GM18505 (cell line): ENCODE results near the gene PGRMC2.
"Not testable (repeated sequence)": the region's sequence is repeated elsewhere in the genome, so short reads cannot be mapped to it uniquely, and the experiment has no call there.

ENCODE experiments used
- ATAC-seq: cut with Tn5 transposase; IDR thresholded peaks from one replicate; pipeline ENCODE4 v1.9.1; 2021; ENCODE audit not compliant: unreplicated experiment
- POLR2A ChIP-seq: IDR thresholded peaks from 4 replicates; pipeline ENCODE4 v1.6.1; 2011; ENCODE audit warnings: borderline replicate concordance; ENCODE audit not compliant: insufficient read depth, insufficient read length; ENCODE audit errors: extremely low read depth

The PGRMC2 gene

GRCh38 chr4:128271551-128271950 lies 16.1 kb downstream of the PGRMC2 start:
- no peak for TF ChIP-seq POLR2A
- ATAC-seq: no peak

DNA sequence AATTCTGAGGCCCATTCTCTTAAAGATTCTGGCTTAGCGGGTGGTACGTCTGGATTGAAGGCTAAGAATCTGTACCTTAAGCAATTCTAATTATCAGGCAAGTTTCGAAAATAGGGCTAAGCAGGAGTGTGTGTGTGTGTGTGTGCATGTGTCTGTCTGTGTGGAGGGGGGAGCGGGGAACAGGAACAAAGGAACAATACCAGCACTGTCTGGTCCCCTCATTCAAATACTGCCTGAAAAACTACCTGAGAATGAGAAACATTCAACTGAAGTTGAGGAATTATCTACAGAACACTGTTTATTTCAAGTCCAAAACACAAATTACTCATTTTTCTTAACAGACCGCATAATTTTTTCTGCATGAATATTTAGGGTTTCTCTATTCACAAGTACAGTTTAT lies 18.6 kb downstream of the PGRMC2 start:
- TF ChIP-seq POLR2A: no peak
- no peak for ATAC-seq

DNA sequence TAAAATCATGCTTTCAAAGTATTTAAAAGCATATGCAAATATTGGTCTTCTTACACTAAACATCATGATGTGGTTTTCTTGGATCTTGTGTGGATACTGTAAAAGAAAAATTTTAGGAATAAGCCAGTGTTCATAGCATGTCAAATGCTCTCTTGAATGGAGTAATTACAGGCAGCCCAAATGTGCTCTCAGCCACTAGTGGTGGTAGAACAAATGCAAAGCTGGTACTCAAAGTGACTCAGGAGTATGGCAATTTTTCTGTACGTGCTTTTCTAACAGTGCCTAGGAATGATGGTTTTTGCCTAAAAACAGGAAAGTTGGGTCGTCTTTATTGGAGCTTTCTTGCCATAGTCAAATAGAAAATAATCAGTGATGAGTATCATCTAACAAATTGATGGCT lies 19.9 kb downstream of the PGRMC2 start:
- ATAC-seq: no peak
- no peak for TF ChIP-seq POLR2A

DNA sequence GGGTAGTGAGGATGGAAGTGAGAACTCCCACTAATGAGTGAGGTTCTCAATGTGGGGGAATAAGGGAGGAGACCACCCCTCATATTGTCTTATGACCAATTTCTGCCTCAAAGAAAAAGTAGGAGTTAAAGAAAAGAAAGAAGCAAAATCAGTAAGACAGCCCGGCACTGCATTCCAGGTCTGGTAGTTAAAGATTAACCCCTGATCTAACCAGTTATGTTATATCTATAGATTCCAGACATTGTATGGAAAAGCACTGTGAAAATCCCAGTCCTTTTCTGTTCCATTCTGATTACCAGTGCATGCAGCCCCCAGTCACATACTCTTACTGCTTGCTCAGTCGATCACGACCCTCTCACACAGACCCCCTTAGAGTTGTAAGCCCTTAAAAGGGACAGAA lies 20.4 kb downstream of the PGRMC2 start:
- ATAC-seq: not testable (repeated sequence)

- ATAC-seq: not testable (repeated sequence)
Measured at GRCh38 chr4:128265550-128265949, 22.1 kb downstream of the PGRMC2 start.

GRCh38 chr4:128259889-128260288 lies 27.7 kb downstream of the PGRMC2 start:
- not testable (repeated sequence) for ATAC-seq

GRCh38 chr4:128258166-128258565 lies 29.4 kb downstream of the PGRMC2 start:
- ATAC-seq: not testable (repeated sequence)

DNA sequence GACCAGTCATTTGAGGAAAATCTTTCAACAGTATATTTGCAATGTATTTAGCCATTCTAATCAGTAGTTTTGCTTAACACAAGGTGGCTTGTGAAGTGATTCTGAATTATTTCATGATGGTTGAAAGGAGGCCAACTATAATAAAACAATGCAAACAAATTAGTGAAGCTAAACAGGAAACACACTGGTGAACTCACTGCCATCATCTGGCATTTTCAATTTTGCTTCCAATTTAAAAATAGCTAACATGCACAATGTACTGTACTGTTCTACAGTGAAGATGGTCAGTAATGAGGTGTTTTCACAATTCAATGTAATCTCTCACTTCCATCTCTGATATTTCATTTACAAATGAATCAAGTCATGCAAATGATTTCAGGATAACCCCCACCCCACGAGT lies 31.1 kb downstream of the PGRMC2 start:
- TF ChIP-seq POLR2A: no peak
- no peak for ATAC-seq

GRCh38 chr4:128255906-128256305 lies 31.7 kb downstream of the PGRMC2 start:
- TF ChIP-seq POLR2A: no peak
- ATAC-seq: no peak

- ATAC-seq: no peak
- no peak for TF ChIP-seq POLR2A
Measured at GRCh38 chr4:128249787-128250668, 37.6 kb downstream of the PGRMC2 start.

DNA sequence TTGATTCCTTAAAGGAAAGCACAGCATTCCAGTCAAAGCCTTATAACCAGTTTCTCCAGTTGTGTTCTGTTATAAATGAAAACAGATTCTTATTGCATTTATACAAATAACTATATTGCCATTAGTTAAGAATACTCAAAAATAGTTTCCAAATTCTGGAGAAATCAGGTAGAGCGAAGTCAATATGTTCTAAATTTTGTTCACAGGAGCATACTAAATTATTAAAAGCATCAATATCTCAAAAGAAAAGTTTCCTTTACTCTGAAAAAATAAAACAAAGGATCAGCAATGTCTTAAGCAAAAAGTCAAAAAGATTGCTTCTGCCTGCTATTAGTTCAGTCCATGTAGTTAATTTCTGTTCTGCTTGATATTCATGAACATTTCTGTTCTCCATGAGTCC lies 39.7 kb downstream of the PGRMC2 start:
- no peak for TF ChIP-seq POLR2A
- ATAC-seq: no peak

DNA sequence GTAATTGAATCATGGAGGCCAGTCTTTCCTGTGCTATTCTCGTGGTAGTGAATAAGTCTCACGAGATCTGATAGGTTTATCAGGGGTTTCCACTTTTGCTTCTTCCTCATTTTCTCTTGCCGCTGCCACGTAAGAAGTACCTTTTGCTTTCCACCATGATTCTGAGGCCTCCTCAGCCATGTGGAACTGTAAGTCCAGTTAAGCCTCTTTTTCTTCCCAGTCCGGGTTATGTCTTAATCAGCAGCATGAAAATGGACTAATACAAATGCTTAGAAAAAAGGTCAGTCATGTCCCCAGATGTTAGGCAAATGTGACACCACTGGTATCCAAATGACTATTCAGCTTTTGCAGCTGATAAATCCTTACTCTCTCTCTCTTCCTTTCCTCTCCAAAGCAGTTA lies 42.2 kb downstream of the PGRMC2 start:
- ATAC-seq: not testable (repeated sequence)

- no peak for TF ChIP-seq POLR2A
- ATAC-seq: no peak
Measured at GRCh38 chr4:128244379-128244778, 43.2 kb downstream of the PGRMC2 start.

DNA sequence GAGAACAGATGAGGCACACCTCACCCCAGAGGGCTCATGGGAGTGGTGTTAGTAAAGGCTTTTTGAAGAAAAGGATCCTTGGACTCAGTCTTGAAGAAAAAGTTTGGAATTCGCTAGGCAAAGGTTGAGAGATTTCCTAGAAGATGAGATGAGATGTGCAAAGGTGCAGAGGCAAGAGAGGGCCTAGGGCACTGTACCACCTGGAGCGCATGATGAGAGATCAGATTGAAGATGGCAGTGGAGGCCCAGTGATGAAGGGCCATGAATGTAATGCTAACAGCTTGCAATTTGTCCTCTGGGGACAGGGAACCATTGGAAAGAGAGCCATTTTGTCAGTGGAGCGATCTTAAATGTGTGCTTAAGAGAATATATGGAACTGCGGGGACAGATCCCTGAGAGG lies 45.0 kb downstream of the PGRMC2 start:
- TF ChIP-seq POLR2A: no peak
- ATAC-seq: no peak

DNA sequence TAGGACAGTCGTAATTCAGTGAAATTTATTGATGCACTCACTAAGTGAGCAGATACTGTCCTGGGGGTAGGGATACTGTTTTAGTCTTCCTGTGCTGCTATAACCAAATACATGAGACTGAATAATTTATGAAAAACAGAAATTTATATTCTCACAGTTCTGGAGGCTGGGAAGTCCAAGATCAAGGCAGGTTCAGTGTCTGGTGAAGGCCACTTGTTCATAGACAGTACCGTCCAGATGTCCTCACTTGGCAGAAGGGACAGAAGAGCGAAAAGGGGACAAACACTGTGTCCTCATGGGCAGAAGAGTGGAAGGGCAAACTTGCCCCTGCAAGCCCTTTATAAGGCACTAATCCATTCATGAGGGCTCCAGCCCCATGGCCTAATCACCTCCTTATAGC lies 45.6 kb downstream of the PGRMC2 start:
- no peak for TF ChIP-seq POLR2A
- ATAC-seq: no peak
